Measurements from ENCODE around the gene MADD.
"Not testable (repeated sequence)": the region's sequence is repeated elsewhere in the genome, so short reads cannot be mapped to it uniquely, and the experiment has no call there.

Gene MADD

GRCh38 chr11:47278058-47278457, 8.1 kb downstream of the MADD start:
- DNase-seq: no peak

DNA sequence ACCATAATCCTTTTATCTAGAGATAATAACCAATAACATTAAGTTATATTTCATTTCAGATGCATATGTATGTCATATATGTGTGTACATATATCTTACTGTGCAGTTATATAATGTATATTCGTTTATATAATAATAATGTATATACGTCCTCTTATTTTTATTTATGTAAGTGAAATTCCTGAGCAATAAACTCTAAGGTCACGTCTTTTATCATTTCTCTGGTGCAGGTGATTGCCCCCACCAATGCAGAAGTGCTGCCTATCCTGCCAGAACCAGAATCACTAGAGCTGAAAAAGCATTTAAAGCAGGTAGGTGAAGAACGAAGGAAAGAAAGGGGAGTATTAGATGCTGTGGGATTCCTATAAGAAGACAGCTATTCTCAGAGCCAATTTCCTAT, 8.8 kb downstream of the MADD start:
- DNase-seq: no peak

DNA sequence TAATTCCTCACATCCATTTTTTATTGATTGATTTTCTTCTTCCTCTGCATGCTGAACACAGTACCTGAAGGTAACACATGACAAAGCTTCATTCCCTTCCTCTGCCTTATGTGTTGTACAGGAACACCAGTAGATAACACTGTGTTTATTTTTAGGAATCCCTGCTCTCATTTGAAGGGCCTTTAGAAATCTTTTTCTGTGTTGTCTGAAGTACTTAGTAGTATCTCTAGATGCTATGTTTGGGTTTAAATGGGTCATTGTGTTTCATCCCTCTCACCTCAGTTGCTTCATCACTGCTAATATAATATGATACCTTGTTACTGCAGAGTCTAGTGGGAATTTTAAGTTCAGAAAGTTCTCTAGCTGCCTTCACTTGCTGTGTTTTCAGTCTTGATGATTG, 10.2 kb downstream of the MADD start:
- no peak for DNase-seq

- no peak for DNase-seq
Observed at GRCh38 chr11:47280860-47281259, 10.9 kb downstream of the MADD start.

DNA sequence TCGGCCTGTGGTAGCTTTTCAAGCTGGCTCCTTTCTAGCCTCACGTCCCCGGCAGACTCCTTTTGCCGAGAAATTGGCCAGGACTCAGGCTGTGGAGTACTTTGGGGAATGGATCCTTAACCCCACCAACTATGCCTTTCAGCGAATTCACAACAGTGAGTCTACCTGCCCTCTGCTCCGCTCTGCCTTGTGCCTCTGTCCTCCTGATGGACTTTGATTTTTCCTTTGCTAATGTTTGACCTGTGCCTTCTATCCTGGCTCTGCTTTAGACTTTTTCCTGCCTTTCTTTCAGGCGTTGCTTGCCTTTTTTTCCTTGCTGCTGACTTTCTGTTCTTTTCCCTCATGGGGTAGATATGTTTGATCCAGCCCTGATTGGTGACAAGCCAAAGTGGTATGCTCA, 12.5 kb downstream of the MADD start:
- no peak for DNase-seq

DNA sequence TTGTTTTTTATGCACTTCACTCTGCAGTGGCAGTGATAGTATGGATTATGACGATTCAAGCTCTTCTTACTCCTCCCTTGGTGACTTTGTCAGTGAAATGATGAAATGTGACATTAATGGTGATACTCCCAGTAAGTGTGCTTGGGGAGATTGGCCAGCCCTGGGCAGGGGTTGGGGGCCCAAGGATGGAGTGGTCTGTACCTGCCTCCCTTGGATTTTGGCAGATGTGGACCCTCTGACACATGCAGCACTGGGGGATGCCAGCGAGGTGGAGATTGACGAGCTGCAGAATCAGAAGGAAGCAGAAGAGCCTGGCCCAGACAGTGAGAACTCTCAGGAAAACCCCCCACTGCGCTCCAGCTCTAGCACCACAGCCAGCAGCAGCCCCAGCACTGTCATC, 14.2 kb downstream of the MADD start:
- DNase-seq: no peak

DNA sequence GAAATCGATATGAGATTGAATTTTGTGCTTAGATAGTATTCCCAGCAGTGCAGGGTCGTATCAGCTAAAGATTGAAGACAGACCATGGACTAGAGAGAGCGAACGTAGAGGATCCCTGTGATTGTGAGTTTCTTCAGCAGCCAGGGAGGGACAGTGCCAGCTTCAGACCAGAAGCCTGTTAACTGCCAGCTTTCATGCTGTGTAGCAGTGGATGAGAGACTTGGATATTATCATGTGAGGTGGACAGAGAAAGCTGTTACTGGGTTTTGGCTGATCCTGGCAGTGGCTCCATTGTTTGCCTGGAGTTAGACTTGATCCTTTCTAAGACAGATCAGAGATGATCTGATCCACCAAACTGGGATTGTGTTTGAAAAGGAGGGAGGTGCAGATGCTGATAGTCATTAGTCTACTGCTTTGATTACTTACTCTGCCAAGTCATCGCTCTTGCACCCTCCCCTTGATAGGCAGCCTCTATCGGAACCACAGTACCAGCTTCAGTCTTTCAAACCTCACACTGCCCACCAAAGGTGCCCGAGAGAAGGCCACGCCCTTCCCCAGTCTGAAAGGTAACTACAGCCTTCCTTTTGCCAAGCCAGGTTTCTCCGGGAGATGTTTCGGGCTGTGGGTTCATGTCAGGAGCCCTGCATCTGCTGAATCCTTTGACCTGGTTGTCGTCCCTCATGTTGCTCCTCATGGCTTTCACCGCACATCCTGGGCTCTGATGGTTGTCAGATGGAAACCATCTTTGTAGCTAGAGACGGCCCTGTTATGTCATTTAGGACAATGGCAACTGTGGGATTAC, 16.2 kb downstream of the MADD start:
- DNase-seq: no peak

DNA sequence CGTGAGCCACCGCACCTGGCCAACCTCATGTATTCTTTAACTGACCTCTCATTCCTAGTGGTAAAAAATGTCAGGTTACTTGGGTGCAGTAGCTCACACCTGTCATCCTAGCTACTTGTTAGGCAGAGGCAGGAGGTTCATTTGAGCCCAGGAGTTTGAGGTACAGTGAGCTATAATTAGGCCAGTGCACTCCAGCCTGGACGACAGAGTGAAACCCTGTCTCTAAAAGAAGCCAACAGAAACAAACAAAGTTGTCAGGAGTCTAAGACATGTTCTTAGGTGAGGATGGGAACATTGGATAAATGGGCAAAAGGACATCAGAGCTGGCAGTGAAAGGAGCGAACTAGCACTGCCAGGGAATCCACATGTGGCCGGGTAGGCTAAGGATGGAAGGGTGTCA, 18.1 kb downstream of the MADD start:
- no peak for DNase-seq

GRCh38 chr11:47289856-47290255, 19.9 kb downstream of the MADD start:
- no peak for DNase-seq

DNA sequence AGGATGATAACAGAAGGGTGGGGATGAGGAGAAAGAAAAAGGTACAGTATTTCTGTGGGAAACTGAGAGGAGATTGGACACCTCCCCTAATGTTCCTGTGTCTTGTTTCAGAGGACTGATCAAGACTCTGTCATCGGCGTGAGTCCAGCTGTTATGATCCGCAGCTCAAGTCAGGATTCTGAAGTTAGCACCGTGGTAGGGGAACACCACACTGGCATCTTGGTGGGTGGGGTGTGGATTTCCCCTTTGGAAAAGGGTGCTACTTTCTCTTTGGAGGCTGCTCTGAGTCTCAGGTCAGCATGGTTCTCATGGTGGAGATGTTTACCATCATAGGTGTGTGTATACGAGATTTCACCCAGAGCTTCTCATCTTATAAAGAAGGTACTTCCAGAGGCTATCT, 25.5 kb downstream of the MADD start:
- no peak for DNase-seq

GRCh38 chr11:47296045-47296444, 26.1 kb downstream of the MADD start:
- no peak for DNase-seq

DNA sequence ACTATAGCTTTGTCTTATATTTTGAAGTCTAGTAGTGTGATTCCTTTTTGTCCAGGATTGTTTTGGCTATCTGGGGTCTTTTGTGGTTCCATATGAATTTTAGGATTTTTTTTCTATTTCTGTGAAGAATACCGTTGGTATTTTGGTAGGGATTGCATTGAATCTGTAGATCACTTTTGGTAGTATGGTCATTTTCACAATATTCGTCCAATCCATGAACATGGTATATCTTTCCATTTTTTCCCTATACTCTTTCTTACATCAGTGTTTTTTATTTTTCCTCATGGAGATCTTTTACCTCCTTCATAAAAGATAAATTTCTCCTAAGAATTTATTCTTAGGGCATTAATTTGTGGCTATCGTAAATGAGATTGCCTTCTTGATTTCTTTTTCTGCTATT, 29.1 kb downstream of the MADD start:
- no peak for DNase-seq

DNA sequence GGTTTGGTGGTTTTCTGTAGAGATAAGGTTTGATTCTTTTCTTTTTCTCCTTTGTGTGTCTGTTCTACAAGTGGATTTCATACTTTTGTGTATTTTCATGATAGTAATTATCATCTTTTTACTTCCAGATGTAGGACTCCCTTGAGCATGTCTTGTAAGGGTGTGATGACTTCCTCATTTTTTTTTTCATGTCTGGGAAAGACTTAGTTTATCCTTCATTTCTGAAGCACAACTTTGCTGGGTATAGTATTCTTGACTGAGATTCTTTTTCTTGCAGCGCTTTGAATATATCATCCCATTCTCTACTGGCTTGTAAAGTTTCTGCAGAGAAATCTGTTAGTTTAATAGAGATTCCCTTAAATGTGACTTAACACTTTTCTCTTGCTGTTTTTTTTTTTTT, 32.9 kb downstream of the MADD start:
- DNase-seq: no peak

DNA sequence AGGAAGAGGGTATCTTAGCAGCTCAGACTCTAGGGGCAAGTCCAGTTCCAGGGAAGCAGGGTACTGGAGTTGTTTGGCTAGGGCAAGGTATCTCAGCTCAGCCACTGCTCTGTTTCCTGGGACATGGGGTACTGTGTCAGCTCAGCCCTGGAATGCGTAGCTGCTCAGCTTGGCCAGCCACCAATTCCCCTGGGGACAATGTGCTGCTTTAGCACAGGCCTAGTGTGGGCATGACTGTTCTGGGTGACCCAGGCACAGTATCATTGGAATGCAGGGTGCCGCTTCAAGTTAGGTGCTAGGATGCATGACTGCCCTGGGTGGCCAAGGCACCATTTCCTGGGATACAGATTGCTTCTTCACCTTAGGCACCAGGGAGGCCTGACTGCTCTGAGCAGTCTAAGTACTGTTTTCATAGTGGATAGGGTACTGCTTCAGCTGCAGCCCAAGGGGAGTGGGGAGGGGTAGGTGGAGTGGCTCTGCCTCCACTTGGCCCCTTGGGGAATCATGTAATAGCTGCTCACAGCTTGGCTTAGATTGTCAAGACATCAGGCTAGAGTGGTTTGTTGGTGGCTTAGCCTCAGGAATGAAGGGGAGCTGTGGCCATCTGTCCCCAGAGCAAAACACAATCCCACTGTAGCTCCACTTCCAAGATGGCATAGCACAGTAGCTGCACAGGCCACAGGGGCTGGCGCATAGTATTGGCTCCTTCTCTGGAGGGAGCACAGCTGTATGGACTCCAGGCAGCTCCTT, 36.0 kb downstream of the MADD start:
- DNase-seq: no peak

GRCh38 chr11:47306484-47306844, 36.5 kb downstream of the MADD start:
- DNase-seq: no peak

- DNase-seq: no peak
Observed at GRCh38 chr11:47308050-47308823, 38.3 kb downstream of the MADD start.

- DNase-seq: no peak
Observed at GRCh38 chr11:47314992-47315391, 45.1 kb downstream of the MADD start.

DNA sequence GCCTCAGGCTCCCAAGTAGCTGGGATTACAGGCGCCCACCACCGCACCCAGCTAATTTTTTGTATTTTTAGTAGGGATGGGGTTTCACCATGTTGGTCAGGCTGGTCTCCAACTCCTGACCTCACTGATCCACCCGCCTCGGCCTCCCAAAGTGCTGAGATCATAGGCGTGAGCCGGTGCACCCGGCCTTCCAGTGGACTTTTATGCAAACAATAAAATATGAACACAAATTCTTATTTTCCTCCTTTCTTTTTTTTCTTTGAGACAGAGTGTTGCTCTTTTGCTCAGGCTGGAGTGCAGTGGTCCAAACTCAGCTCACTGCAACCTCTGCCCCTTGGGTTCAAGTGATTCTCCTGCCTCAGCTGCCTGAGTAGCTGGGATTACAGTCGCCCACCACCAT, 46.6 kb downstream of the MADD start:
- DNase-seq: not testable (repeated sequence)

DNA sequence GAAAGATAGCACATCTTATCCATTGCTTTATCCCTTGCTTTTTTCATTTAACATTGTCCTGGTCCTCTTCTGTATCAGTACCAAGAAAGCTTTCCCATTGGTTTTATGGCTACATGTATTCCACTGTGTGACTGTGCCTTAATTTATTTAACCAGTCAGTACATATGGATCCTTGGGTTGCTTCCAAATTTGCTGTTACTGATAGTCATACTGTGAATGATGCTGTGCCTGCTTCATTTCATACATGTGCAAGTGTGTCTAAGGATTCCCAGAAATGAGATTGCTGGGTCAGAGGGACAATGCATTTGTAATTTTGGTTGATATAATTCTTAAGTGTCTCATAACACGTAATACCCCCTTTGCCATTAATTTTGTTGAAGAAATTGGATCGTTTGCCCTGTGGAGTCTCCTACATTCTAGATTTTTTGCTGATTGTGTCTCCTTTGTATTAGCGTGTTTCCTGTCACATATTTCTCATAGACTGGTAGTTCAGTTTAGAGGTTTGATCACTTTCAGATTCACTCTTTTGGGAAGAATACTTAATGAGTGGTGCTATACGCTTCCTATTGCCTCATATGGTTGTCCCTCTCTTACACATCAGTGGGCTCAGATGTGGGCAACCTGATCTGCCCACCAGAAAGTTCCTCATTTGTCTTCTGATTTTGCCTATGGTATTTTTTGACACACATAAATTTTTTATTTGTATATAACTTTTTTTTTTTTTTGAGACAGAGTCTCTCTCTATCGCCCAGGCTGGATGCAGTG, 47.3 kb downstream of the MADD start:
- DNase-seq: no peak

DNA sequence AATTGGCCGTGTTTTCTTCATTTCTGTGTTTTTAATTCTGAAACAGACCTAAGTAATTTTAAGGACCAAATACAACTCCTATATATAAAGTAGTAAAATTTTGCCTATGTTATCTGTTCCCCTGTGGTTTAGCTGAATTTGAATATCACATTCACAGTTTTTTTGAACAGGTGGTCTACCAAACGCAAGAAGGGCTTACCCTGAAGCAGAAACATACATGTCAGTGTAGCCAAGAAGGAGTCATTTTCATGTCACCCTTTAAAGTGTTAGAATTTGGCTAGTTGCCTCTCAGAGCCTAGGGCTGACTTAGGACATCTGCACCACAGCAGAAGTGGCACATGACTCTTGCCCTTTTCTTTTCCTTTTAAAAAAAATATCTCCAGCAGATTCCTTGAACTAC, 48.2 kb downstream of the MADD start:
- no peak for DNase-seq

- no peak for DNase-seq
Observed at GRCh38 chr11:47324520-47324919, 54.6 kb downstream of the MADD start.

DNA sequence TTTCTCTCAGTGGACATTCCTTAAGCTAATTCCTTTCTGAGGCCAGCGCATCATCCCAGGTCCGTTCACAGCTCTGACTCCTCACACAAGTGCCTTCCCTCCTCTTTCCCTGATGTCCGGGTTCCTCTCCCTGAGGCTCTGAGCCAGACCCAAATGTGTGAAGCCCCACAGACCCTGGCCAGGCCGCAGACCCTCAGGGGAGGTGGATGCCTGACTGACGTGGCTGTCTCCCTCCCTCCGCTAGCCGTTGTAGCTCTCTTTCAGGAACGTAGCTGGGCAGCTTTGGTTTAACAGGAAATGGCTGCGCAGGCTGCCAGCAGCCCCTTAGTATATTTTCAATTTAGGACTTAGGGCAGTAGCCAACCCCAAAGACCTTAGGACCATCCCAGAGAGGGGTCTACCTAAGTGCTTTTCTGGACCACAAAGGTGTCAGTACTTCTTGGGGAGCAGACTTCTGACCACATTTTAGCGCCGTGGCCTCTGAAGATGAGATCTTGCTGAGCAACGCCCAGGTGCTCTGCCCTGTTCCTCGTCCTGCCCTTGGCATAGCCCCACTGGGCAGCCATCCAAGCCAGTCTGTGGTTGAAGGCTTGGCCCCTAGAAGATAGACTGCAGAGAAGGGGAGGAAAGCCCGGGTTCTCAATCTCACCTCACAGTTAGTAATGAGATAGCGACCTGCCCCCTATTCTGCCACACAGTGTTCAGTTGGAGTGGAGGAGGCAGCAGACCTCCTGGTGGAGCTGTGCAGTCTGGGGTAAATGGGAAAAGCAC, 55.5 kb downstream of the MADD start:
- no peak for DNase-seq
